HG03439 (cell line): Measurements from ENCODE around the gene RIPOR3.
A peak's percentile ranks its signal among the peaks of the same experiment; 100 is the strongest.
"Not testable (repeated sequence)": the region's sequence is repeated elsewhere in the genome, so short reads cannot be mapped to it uniquely, and the experiment has no call there.

Experiments
- ATAC-seq: cut with Tn5 transposase; IDR thresholded peaks from one replicate; pipeline ENCODE4 v1.9.1; 2021; ENCODE audit warnings: mild to moderate bottlenecking, moderate library complexity; ENCODE audit not compliant: unreplicated experiment

The RIPOR3 gene

DNA sequence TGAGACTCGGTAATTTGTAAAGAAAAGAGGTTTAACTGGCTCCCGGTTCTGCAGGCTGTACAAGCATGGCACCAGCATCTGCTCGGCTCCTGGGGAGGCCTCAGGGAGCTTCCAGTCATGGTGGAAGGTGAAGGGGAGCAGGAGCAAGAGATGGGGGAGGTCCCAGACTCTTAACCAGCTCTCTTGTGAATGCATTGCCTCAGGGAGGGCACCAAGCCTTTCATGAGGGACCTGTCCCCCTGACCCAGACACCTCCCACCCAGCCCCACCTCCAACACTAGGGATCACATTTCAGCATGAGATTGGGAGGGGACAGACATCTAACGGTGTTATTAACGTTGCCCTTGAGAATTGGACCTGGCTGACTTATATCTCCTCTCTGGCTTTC is 112.6 kb downstream of the RIPOR3 start:
- ATAC-seq = no peak

DNA sequence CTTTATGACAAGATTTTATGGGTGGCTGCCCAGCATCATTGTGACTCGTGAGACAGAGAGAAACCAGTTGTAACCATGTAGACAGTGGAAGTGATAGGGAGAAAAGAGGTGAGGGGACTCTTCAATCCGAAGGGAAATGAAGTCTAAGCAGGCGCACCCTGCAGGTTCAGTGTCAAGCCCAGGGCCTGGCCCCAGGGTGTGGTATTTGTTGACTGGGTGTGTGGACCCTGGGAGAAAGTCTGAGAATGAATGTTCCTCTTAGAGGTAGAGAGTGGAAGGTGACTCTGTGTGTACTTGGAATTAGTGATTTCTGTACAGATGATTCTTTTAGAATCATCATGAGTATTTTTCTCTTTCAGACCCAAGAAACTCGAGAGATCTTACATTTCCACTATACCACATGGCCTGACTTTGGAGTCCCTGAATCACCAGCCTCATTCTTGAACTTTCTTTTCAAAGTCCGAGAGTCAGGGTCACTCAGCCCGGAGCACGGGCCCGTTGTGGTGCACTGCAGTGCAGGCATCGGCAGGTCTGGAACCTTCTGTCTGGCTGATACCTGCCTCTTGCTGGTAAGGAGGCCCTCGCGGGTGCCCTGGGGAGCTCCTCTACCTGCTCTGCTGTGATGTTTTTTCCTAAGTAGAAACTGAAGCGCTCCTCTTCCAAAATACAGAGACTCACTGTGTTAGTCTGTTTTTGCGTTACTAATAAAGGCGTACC is 113.1 kb downstream of the RIPOR3 start:
- ATAC-seq = no peak

DNA sequence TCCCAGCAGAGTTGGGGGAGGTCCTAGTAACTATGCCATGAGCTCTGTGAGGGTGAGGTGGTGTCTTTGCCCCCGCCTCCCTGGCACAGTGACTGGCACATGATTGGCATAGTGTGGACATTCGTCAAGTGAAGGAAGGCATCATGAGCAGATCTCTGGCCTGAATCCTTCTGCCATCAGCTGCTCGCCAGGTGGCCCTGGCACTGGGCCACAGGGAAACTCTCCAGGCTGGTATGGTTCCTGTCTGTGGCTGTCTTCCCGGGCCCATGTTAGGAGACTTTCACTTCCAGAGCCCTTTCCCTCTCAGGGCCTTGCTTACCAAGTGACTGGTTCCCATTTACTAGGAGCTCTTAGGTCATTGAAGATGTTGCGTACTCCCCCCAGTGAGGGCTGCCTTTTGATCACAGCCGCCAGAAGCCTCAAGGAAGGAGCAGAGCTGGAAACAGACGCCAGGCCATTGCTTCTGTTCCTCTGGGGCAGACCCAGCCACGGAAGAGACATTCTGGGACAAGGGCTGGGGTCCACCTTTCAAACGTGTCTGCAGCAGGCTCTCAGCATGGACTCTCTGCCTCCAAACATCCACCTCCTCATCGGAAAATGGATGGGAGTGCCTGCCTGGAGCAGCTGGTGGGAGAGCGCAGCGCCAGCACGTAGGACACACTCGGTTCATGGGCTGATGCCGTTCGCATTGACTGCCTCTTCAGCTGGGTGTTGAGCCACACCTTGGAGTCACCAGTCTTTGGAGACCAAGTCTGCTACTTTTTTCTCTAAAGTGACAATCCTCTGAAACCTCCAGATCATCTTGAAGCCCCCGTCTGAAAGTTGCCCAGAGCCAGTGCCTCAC is 113.9 kb downstream of the RIPOR3 start:
- no peak for ATAC-seq

DNA sequence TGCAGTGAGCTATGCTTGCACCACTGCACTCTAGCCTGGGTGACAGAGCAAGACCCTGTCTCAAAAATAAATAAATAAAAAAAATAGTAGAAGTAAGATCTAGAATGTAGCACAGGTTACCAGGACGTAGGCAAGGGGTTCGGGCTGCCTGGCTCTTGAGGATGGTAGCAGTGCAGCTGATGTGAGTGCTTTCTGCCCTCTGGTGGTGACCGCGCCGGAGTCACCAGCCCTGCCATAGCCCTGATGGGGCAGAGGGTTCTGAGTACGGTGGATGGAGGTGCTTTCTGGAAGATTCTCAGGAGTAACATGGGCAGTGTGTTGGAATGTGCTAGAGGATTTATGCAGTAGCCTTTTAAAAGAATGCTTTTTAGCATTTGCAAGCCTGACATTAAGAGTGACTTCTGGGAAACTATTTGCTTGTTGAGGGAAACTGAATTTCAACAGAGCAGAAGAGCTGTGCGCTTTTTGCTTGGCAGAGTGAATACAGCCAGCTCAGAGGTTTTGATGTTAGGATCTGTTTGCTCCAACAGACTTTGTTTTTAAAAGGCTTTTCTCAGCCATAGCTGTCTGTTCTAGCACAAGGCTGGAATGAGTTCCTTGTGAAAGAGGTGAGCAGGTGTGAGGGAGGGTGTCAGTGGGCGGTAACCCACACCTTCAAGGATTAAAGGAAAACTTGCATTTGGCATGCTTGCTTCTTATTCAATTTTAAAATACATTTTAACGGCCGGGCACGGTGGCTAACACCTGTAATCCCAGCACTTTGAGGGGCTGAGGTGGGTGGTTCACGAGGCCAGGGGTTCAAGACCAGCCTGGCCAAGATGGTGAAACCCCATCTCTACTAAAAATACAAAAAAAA is 115.2 kb downstream of the RIPOR3 start:
- ATAC-seq = no peak

DNA sequence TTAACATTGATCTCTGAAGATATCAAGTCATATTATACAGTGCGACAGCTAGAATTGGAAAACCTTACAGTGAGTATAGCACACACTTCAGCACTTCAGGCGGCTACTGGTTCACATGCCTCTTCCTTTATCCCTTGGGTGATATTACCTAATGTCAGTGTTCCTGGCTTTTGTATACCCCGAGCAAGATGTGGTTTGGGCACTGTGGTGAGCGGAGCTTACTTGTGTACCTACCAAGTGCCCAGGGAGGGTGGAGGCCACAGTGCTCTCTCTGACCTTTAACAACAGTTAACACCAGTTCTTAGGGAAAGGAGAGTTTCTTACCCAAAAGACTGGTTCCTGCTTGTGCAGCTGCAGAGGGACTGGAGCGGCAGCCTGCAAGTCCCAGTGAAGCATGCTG is 116.8 kb downstream of the RIPOR3 start:
- no peak for ATAC-seq

DNA sequence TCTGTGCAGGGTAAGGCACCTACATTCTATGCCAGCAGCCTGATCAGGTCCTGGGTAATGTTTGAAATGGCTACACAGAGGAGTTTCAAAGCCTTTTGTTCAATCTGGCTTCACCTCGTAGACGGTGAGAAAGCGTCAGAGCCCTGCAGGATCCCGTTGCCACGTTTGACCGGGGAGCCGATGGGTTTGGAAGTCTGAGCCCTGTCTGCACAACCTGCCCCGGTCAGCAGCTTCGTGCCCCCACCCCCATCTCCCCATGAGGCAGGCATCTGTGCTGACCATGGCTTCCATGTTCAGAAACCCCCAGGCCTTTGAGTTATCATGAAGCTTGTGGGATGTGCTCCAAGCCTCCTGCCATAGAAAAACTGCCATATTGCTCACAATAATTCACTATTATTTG is 117.2 kb downstream of the RIPOR3 start:
- no peak for ATAC-seq

DNA sequence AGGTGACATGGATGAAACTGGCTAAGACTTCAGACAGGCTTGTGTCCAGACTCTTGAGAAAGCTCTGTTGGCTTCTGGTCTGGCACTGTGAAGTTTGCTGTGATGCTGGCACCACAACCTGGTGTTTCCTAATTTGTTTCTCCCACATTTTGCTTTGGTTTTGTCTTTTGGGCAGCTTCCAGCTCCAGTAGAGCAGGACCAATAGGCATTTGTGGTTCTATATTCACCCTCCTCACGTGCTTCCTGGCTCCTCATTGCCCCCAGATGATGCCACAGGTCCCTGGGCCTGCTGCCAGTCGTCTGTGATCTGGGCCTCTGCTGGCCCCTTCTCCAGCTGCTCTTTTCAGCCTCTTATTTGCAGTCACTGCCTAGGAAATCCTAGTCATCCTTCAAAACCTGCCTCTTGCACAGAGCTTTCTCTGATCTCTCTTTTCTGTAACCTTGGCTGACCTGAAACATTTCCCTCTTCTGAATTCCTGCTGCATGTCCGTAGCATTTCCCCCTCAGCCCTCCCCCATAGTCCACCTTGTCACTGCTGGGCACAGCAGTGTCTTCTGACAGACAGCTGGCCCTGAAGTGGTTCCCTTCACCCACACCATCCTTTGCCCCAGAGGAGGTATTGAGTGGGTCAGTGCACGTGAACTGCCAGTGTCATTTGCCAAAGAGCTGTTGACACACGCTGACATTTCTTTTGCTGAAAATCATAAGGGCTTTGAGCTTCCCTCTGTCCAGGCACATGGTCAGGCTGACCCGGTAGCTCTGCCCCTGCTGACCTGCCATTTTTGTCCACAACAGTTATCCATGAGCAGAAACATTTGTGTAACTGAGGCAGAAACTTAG is 118.2 kb downstream of the RIPOR3 start:
- no peak for ATAC-seq

DNA sequence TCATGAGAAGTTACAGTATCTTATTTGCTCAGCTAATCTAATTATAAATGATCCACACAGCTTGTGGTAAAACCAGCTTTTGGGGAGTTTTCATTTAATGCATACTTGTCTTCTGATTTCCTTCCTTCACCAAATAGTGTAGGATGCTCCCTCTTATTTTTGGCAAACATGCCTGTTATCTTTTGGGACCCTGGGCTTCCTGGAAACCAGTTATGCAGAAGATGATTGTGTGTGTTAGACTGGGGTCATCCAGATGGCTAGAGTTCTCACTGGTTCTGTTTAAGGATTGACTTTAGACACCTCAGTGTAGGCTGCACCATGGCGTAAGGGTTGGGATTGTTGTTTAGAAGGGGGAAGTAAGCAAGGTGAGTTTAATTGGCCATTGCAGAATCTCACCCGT is 119.9 kb downstream of the RIPOR3 start:
- ATAC-seq = no peak

DNA sequence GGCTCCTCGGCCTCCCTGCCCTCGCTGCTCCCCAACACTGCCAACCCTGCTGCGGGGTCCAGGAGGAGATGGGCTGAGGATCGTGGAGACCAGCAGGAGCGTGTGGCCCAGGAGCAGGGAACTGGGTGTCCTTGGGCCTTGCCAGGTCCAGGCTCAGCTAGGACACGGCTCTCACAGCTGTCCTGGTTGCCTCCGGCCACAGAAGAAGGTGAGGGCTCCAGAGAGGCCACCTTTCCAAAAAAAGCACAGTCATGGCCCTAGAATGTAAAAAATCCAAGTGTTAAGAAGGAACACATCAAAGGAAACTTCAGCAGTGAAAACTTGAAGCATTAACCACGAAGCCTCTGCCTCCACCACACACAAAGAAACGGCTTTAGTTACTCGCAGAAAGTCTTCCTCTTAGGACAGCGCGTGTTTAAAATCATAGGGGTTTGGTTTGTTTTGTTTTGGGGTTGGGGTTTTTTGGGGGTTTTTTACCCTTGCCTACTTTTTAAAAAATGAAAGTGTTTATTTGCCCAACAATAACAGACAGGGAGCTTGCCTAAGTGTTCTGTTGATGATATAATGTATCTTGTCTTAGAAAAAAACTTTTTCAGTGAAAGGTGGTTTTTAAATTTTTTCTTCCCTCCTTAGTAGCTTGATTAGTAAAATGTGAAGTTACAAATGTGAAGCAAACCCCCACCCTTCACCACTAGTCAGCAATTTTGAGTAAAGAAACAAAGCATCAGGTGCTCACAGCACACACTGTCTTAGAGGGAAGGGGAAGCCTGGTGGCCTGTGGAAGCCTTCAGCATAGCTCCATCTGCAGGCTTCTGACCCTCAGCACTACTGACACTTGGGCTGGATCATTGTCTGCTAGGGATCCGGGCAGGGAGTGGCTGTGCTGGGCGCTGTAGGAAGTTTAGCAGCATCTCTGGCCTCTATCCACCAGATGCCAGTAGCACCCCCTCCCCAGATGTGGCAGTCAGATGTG is 121.2 kb downstream of the RIPOR3 start:
- ATAC-seq = peak; percentile 71

DNA sequence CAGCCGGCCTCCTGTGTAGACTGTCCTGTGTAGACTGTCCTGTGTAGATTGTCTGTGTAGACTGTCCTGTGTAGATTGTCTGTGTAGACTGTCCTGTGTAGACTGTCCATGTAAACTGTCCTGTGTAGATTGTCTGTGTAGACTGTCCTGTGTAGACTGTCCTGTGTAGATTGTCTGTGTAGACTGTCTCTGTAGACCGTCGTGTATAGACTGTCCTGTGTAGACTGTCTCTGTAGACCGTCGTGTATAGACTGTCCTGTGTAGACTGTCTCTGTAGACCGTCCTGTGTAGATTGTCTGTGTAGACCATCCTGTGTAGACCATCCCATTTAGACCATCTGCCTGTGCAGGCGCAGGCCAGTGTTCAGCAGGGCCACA is 121.9 kb downstream of the RIPOR3 start:
- not testable (repeated sequence) for ATAC-seq

DNA sequence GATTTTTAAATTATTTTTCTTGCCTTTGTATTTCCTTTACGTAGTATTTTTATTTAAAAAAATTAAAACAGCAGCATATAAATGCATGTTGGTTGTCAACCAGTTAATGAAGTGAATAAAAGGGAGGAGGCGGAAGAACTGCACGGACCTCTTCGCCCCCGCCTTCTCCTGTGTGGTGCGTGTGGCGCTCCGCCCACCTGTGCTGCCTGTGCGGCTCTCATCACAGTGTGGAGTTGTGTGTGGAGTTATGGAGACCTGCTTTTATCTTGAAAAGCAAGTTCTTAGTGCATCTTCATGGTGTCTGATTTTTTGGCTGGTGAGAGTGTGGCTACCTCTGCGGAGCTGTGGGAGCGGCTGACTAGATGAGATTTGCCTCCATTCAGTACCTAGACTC is 122.8 kb downstream of the RIPOR3 start:
- ATAC-seq = no peak

DNA sequence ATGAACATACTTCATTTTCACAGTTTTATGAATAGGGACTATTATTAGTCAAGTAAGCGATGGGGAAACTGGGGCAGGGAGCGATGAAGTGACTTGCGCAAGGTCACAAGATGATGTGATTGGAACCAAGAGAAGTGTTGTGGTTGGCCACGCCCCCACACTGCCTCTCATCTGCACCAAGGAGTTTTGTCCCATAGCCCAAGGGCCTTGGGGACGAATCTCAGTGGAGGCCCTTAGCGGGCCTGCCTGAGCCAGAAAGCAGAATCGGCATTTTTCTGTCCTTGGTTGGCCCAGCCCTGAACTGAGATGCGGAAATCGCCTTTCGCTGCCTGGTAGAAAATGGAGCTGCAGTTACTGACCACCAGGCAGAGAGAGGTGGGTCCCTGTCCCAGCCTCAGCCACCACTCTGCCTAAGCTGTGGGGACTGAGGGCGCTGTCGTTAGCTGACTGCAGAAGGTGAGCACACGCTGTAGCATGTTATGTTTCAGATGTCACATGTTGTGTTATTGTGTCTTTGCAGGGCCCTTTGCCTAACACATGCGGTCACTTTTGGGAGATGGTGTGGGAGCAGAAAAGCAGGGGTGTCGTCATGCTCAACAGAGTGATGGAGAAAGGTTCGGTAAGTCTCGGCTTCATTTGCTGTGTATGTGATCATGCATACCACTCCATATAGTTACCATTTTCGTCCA is 123.3 kb downstream of the RIPOR3 start:
- ATAC-seq = no peak

DNA sequence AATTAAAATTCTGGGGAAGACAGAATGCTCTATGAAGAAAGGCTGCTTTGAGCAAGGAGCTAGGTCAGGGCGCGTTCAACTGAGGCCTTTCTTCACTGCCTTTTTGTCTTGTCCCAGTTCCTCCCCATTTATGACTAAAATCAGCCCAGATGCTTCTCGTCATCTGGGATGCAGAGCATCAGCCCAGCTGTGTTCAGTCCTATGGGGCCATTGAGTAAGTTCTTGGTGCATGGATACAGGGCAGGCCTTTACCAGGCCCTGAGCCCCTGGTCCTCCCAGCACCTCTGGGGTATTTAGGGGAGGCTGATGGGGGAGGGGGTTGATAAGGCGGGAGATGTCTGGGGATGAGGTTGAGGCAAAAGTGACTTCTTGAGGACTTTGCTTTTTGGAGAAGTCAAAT is 125.5 kb downstream of the RIPOR3 start:
- ATAC-seq = no peak

DNA sequence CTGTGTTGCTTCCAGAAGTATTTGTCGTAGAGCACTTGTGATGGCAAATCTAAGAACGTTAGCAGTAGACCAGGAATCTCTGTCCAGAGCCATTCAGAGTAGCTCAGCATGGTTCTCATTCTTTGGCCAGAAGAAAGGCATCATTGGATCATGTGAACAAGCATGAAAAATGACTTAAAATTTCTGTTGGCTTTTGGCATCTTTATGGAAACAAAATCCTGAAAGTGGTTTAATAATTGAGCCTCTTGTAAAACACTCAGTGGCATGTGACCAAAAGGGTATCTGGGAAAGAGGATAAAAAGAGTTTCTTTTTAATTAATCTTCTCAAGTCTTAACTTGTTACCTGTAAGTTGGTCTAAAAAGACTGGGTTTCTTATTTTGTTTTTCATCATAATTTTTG is 126.0 kb downstream of the RIPOR3 start:
- no peak for ATAC-seq

DNA sequence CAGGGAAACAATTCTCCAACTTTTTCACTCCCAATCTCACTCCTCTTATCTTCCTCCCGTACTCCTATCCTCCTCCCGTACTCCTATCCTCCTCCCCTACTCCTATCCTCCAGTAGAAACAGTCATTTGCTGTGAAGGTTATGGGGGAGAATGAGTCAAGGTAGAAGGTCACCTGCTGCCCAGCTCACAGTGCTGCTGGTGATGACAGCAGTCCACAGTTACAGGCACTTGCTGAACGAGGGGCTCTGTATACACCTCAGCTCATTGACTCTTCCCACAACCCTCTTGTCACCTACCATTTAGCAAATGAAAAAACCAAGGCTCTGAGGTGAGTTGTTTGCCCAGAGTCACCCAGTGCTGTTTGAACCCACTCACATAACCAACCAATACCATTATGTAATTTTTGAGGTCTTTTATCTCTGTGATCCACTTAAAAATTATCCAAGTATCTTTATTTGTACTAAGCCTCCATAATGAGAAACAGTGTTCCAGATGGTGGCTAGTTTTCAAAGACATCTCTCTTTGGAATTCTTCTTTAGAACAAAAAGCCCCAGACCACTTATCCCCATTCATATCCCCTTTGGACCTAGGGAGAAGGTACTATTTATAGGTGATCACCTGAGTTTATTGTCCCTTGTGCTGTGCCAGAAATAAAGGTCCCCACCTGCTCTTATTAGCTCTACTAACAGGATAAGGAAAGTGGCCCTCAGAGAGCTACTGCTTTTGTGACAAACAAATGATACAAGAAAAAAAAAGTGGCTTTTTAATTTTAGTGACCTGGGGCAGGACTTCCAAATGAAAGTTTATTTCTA is 128.0 kb downstream of the RIPOR3 start:
- ATAC-seq = no peak

DNA sequence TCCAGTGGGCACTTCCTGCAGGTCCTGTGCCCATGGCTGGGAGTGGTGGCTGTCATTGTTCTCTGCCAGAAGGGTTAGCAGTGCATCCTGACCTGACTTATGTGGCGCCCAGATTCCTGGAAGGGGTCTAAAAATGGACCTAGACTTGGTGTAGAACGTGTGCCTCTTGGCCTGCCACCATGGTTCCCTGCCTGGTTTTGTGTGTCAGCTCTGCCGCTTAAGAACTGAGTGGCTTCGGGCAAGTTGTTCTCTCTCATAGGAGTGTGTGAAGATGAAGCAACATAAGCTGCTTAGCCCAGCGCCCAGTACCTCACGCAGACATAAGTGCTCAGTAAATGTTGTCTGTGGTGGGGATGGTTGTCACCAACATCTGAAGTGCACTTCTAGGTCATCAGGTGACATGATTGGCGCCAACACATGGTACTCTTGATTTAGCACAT is 129.1 kb downstream of the RIPOR3 start:
- ATAC-seq = no peak

DNA sequence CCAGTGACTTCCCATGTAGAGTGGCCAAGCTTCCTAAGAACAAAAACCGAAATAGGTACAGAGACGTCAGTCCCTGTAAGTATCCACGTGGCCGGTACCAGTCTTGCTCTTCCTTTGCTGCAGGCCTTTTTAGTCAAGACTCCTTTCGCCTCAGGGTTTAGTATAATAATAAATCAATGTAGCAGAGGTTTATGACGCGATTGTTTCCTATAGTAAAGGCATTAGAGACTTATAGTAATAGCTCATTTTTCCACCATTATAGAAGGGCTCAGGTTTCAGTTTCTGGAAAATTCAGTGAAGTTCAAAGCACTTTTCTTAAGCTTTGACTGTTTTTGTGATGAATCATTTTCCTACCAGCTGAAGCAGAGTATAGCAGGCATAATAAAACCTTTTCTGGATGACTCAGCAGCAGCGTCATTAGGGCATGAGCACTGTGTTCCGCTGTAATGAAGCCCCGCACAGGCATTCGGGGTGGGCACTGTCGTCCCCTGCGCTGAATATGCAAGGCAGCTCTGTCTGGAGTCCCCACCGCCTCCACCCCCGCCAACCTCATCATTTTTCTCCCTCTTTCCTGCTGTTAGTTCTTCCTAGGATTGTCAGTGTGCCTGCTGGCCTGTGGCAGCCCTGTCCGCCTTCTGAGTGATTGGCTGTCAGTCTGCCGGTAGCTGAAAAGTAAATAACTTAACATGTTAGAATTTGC is 129.8 kb downstream of the RIPOR3 start:
- ATAC-seq = no peak
